ENCODE measurements around the gene ITGA5. TPM values are rescaled to one million over a fixed set of nuclear protein-coding genes. Genes with fewer than 3 reads are reported as not detected.

Gene ITGA5
- total and polyA plus RNA-seq, 2 experiments from 2014 or later, result 7.3 to 23.7 TPM

GRCh38 chr12:54405573-54405972 is 13.5 kb downstream of the ITGA5 start:
- Histone ChIP-seq H3K9me2 (ENCODE audit: insufficient read depth) (no peaks in the 10 kb centered on the region), H3F3A (replicated peaks; ENCODE audit: low read depth) (no peaks in the 10 kb centered on the region), H4K20me1 (replicated peaks; ENCODE audit: insufficient read depth) (no peaks in the 10 kb centered on the region), H3K79me2 (replicated peaks; ENCODE audit: insufficient read depth) (no peaks in the 10 kb centered on the region), H3K4me3 (no peak overlapping the region), H3K27me3 (ENCODE audit: insufficient read depth) (no peaks in the 10 kb centered on the region), H2AFZ (no peak overlapping the region), H3K4me2 (no peak overlapping the region), H3K36me3 (ENCODE audit: insufficient read depth) (no peaks in the 10 kb centered on the region; the same call in 1 of the 2 replicates), H3K4me1 (ENCODE audit: insufficient read depth) (no peaks in the 10 kb centered on the region), H3K27ac (ENCODE audit: low read depth) (no peak overlapping the region)
- no peak for TF ChIP-seq CREB1 (CRISPR knock-in tag; IDR thresholded peaks at IDR 0.05; ENCODE audit: low read depth)
- H3K36me3 Mint-ChIP-seq (ENCODE audit: low read depth), result peaks cover 51% of the 10 kb centered on the region
- H3K9me3 Mint-ChIP-seq, result no peaks in the 10 kb centered on the region
- H3K4me1 Mint-ChIP-seq, result peaks cover 6% of the 10 kb centered on the region; the same call in 2 of the 3 replicates
- peaks cover 8% of the 10 kb centered on the region for H3K27me3 Mint-ChIP-seq (ENCODE audit: insufficient read depth, low read depth, poor library complexity)
- no peak overlapping the region for H3K4me3 Mint-ChIP-seq
- no peak for ATAC-seq
- DNase-seq (ENCODE audit: low spot score), result no peak
- no peak overlapping the region for H3K27ac Mint-ChIP-seq

GRCh38 chr12:54405106-54405505 is 14.0 kb downstream of the ITGA5 start:
- Histone ChIP-seq H3K4me1 (ENCODE audit: insufficient read depth) (no peaks in the 10 kb centered on the region), H2AFZ (no peak overlapping the region), H3K79me2 (replicated peaks; ENCODE audit: insufficient read depth) (no peaks in the 10 kb centered on the region), H3K27me3 (ENCODE audit: insufficient read depth) (no peaks in the 10 kb centered on the region), H3K9me2 (ENCODE audit: insufficient read depth) (no peaks in the 10 kb centered on the region), H3K4me3 (no peak overlapping the region), H4K20me1 (replicated peaks; ENCODE audit: insufficient read depth) (no peaks in the 10 kb centered on the region), H3K27ac (ENCODE audit: low read depth) (no peak overlapping the region), H3K4me2 (no peak overlapping the region), H3F3A (replicated peaks; ENCODE audit: low read depth) (no peaks in the 10 kb centered on the region), H3K36me3 (ENCODE audit: insufficient read depth) (no peaks in the 10 kb centered on the region; the same call in 1 of the 2 replicates)
- no peak for ATAC-seq
- Mint-ChIP-seq H3K36me3 (ENCODE audit: low read depth) (peaks cover 51% of the 10 kb centered on the region), H3K4me3 (no peak overlapping the region), H3K9me3 (no peaks in the 10 kb centered on the region), H3K4me1 (peaks cover 6% of the 10 kb centered on the region; the same call in 2 of the 3 replicates), H3K27me3 (ENCODE audit: insufficient read depth, low read depth, poor library complexity) (peaks cover 8% of the 10 kb centered on the region), H3K27ac (no peak overlapping the region)
- no peak for DNase-seq (ENCODE audit: low spot score)
- TF ChIP-seq, protein P1, sequence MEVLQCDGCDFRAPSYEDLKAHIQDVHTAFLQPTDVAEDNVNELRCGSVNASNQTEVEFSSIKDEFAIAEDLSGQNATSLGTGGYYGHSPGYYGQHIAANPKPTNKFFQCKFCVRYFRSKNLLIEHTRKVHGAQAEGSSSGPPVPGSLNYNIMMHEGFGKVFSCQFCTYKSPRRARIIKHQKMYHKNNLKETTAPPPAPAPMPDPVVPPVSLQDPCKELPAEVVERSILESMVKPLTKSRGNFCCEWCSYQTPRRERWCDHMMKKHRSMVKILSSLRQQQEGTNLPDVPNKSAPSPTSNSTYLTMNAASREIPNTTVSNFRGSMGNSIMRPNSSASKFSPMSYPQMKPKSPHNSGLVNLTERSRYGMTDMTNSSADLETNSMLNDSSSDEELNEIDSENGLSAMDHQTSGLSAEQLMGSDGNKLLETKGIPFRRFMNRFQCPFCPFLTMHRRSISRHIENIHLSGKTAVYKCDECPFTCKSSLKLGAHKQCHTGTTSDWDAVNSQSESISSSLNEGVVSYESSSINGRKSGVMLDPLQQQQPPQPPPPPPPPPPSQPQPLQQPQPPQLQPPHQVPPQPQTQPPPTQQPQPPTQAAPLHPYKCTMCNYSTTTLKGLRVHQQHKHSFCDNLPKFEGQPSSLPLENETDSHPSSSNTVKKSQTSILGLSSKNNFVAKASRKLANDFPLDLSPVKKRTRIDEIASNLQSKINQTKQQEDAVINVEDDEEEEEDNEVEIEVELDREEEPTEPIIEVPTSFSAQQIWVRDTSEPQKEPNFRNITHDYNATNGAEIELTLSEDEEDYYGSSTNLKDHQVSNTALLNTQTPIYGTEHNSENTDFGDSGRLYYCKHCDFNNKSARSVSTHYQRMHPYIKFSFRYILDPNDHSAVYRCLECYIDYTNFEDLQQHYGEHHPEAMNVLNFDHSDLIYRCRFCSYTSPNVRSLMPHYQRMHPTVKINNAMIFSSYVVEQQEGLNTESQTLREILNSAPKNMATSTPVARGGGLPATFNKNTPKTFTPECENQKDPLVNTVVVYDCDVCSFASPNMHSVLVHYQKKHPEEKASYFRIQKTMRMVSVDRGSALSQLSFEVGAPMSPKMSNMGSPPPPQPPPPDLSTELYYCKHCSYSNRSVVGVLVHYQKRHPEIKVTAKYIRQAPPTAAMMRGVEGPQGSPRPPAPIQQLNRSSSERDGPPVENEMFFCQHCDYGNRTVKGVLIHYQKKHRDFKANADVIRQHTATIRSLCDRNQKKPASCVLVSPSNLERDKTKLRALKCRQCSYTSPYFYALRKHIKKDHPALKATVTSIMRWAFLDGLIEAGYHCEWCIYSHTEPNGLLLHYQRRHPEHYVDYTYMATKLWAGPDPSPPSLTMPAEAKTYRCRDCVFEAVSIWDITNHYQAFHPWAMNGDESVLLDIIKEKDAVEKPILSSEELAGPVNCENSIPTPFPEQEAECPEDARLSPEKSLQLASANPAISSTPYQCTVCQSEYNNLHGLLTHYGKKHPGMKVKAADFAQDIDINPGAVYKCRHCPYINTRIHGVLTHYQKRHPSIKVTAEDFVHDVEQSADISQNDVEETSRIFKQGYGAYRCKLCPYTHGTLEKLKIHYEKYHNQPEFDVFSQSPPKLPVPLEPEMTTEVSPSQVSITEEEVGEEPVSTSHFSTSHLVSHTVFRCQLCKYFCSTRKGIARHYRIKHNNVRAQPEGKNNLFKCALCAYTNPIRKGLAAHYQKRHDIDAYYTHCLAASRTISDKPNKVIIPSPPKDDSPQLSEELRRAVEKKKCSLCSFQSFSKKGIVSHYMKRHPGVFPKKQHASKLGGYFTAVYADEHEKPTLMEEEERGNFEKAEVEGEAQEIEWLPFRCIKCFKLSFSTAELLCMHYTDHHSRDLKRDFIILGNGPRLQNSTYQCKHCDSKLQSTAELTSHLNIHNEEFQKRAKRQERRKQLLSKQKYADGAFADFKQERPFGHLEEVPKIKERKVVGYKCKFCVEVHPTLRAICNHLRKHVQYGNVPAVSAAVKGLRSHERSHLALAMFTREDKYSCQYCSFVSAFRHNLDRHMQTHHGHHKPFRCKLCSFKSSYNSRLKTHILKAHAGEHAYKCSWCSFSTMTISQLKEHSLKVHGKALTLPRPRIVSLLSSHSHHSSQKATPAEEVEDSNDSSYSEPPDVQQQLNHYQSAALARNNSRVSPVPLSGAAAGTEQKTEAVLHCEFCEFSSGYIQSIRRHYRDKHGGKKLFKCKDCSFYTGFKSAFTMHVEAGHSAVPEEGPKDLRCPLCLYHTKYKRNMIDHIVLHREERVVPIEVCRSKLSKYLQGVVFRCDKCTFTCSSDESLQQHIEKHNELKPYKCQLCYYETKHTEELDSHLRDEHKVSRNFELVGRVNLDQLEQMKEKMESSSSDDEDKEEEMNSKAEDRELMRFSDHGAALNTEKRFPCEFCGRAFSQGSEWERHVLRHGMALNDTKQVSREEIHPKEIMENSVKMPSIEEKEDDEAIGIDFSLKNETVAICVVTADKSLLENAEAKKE (CRISPR knock-in tag; IDR thresholded peaks at IDR 0.05), result no peak
- TF ChIP-seq EZH2 (IDR thresholded peaks at IDR 0.05; ENCODE audit: low read depth, unreplicated experiment) (no peak), EZH2phosphoT487 (IDR thresholded peaks at IDR 0.05; ENCODE audit: unreplicated experiment) (no peak), POLR2AphosphoS5 (IDR thresholded peaks at IDR 0.05; ENCODE audit: low read depth) (no peak), ZNF331 (CRISPR knock-in tag; IDR thresholded peaks at IDR 0.05; ENCODE audit: low read depth) (no peak), ZNF114 (CRISPR knock-in tag; IDR thresholded peaks at IDR 0.05) (no peak), NANOG (IDR thresholded peaks at IDR 0.05; ENCODE audit: borderline replicate concordance) (no peak), STAT1 (IDR thresholded peaks at IDR 0.05; ENCODE audit: unreplicated experiment) (no peak), JUNB (IDR thresholded peaks at IDR 0.05; ENCODE audit: unreplicated experiment) (no peak), REST (IDR thresholded peaks at IDR 0.05; ENCODE audit: unreplicated experiment) (no peak)
- TF ChIP-seq, protein P2, sequence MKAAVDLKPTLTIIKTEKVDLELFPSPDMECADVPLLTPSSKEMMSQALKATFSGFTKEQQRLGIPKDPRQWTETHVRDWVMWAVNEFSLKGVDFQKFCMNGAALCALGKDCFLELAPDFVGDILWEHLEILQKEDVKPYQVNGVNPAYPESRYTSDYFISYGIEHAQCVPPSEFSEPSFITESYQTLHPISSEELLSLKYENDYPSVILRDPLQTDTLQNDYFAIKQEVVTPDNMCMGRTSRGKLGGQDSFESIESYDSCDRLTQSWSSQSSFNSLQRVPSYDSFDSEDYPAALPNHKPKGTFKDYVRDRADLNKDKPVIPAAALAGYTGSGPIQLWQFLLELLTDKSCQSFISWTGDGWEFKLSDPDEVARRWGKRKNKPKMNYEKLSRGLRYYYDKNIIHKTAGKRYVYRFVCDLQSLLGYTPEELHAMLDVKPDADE (IDR thresholded peaks at IDR 0.05), result no peak
